Islet precursor cell (in vitro differentiated cells): ENCODE measurements around the gene FAM107B.
A peak's percentile ranks its signal among the peaks of the same experiment; 100 is the strongest.

Experiments
- DNase-seq: peaks from one replicate; pipeline ENCODE4 v3.0.0-alpha.2; 2018

Gene FAM107B

GRCh38 chr10:14572811-14573210 lies 201.9 kb downstream of the FAM107B start:
- no peak for DNase-seq

- DNase-seq: no peak
Measured at GRCh38 chr10:14571866-14572507, 202.7 kb downstream of the FAM107B start.

- DNase-seq: no peak
Measured at GRCh38 chr10:14570800-14571199, 203.9 kb downstream of the FAM107B start.

GRCh38 chr10:14569274-14570060 lies 205.2 kb downstream of the FAM107B start:
- DNase-seq: no peak

GRCh38 chr10:14567421-14567820 lies 207.3 kb downstream of the FAM107B start:
- no peak for DNase-seq

- DNase-seq: no peak
Measured at GRCh38 chr10:14566498-14566897, 208.2 kb downstream of the FAM107B start.

DNA sequence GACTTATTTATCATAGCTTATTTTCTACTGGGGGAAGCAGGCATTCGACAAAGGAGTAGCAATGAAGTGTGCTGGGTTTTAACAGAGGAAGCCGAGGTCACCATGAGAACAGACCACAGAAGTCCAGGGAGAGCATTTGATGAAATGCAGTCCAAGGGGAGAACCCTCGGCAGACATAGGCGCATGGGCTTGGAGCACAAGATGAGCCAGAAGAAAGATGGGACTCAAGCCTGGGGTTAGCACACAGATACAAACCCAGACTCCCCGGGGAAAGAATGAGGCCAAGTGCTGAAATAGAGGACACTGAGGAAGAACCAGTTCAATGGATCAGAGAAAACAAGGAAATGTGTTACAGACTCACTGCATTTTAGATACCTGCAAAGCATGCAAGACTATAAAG lies 209.5 kb downstream of the FAM107B start:
- DNase-seq: no peak

GRCh38 chr10:14564268-14564744 lies 210.4 kb downstream of the FAM107B start:
- no peak for DNase-seq

DNA sequence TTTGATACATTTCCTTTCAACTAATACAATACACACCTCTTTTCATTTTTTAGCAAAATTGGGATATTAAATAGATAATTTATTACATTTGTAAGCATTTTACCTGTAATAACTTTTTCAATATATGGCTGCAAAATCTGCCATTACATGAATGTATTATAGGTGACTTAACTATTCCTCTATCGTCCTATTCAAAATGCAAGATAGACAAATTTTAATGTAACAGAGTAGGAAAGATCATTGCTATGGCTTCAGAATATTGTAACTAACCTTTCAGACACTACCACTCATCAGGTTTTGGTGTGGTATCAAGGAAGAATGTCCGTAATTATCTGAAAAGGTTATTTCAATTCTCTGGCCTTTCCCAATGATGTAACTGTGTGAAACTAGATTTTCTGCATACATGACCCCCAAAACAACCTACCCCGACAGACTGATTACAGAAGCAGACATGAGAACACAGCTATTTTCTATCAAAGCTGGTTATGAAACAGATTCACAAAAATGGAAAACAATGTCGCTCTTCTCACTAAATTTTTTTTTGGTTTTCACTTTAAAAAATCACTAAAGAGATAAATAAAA lies 211.2 kb downstream of the FAM107B start:
- DNase-seq: no peak

GRCh38 chr10:14563076-14563336 lies 211.7 kb downstream of the FAM107B start:
- no peak for DNase-seq

- DNase-seq: no peak
Measured at GRCh38 chr10:14562218-14563075, 212.2 kb downstream of the FAM107B start.

GRCh38 chr10:14560791-14561765 lies 213.6 kb downstream of the FAM107B start:
- no peak for DNase-seq

DNA sequence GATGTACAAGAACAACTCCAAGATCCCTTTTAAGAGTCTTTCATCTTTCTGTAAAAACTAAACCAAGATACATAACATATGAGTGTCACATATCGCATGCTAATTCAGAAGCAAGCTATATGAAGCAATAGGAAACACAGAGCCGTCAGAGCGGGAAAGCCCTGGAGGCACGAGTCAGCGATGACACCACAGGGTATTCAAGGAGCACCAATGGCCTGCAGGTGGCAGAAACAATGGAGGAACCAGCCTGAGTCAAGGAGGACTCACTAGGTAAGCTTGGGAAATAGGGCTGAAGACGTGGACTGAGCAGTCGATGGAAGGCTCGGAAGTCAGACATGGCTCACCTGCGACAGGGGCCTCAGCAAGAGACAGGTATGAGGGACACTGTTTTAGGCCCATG lies 214.4 kb downstream of the FAM107B start:
- peak; percentile 79 for DNase-seq

DNA sequence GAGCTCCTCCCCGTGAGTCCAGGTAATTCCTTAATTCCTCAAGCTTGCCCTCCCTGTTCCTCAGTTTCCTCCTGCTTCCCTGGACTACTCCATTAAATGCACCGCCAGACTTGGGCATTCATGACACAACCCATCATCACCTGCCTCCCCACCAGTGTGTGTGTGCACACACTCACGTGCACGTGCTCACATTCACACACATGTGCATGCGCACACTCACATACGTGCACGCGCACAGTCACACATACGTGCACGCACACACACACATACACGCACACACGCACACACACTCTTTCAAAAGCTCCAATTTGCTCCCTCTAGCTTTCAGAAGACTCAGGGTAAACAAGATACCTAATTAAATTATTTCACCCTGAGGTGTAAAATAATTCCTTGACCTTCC lies 216.7 kb downstream of the FAM107B start:
- DNase-seq: no peak

DNA sequence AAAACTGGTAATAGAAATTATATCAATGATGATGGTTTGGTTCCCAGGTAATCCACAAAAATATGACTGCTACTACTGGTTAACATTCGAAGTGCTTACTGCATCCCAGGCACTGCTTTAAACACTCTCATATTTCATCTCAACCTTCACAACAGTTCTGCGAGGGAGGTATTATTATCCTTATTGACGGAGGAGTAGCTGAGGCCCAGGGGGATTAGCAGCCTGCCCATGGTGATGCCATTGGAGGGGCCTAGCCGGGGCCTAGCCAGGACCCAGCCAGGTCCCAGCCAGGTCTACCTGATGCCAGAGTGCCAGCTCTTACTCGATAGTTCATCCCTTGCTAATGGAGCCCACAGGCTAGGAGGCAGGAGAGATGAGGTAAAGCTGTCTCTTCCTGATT lies 217.1 kb downstream of the FAM107B start:
- DNase-seq: no peak

DNA sequence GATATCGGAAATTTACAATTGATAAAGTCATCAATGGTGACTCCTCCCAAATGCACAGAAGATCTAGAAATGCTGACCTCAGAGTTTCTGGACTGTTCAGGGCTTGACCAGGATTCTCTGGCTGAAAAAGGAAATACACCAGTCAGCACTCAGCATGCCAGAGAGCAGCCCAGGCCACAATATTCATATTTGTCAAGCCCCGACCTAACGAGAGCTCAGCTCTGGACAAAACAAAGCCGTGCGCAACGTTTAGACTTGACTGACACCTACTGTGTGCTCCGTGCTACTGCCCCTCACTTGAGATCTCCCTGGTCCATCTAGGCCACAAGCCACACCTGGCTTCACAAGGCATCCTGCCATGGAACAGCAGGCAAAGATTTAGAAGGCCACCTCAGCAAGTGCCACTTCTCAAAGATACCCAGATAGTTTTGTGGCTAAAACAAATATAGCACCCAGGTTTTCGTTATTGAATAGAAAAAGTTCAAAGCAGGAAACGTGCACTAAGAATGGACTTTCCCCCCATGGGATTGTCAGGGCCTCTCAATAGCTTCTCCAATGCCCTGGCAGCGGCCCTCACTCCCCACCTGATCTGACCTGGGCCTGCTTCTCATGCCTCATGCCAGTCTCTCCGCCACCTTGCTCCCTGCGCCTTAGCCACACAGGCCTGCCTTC lies 218.3 kb downstream of the FAM107B start:
- peak; percentile 70 for DNase-seq

GRCh38 chr10:14555807-14556206 lies 218.9 kb downstream of the FAM107B start:
- peak; percentile 65 for DNase-seq

- no peak for DNase-seq
Measured at GRCh38 chr10:14554491-14555205, 220.0 kb downstream of the FAM107B start.

- no peak for DNase-seq
Measured at GRCh38 chr10:14554091-14554490, 220.6 kb downstream of the FAM107B start.

DNA sequence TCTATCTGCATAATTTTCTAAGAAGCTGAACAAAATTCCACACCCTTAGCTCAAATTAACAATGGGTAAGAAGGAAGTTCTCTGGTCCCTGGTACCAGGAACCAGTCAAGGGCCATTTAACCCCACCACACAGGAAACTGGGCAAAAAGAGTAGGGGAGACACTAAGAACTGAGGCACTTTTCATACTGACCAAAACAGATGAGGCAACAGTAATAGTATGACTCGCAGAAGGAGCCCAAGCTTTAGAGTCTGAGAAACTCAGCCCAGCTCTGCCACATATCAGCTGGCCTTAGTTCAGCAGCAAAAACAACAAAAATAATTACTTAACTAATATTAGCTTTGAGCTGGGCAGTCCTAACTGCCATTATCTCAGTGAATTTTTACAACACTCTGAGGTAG lies 221.2 kb downstream of the FAM107B start:
- DNase-seq: no peak

DNA sequence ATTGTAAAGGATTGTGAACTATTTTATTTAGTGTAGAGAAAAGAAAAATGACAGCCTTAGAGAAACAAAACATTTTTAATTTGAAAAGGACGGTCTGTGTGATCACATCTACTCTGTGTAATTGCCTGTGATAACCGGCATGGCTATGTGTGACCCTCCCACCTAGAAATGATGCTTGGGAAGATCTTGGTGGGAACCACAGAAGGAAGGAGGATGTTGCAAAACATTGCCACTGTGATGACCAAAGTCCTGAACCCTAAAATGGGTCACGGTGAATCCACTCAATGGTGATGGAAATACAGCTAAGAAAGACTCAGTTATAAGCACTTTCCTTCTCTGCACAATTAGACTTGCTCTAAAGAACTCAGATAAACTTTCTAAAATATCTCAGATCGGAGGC lies 222.7 kb downstream of the FAM107B start:
- DNase-seq: no peak
